Measurements from ENCODE around the gene ALG11.

DNA sequence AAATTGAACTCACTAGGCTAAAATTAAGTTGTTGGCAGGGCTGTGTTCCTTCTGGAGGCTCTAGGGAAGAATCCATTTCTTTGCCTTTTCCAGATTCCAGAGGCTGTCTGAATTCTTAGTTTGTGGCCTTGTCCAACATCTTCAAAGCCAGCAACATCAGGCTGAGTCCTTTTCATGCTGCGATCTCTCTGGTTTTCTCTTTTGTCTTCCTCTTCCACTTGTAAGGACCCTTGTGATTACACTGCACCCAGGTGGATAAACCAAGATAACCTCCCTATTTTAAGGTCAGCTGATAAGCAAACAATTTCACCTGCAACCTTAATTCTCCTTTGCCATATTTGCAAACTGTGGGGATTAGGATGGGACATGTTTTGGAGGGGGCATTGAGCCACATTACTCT is 23.8 kb downstream of the ALG11 start:
- TF ChIP-seq EZH2 (IDR thresholded peaks at IDR 0.05; ENCODE audit: low read length, missing control alignments), result no peak
- TF ChIP-seq, protein P1, sequence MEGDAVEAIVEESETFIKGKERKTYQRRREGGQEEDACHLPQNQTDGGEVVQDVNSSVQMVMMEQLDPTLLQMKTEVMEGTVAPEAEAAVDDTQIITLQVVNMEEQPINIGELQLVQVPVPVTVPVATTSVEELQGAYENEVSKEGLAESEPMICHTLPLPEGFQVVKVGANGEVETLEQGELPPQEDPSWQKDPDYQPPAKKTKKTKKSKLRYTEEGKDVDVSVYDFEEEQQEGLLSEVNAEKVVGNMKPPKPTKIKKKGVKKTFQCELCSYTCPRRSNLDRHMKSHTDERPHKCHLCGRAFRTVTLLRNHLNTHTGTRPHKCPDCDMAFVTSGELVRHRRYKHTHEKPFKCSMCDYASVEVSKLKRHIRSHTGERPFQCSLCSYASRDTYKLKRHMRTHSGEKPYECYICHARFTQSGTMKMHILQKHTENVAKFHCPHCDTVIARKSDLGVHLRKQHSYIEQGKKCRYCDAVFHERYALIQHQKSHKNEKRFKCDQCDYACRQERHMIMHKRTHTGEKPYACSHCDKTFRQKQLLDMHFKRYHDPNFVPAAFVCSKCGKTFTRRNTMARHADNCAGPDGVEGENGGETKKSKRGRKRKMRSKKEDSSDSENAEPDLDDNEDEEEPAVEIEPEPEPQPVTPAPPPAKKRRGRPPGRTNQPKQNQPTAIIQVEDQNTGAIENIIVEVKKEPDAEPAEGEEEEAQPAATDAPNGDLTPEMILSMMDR (conservative IDR thresholded peaks at IDR 0.05 in 1 of 2, IDR thresholded peaks at IDR 0.05 in 1 of 2; ENCODE audit: low read depth in 1 of 2, low read length in 2 of 2), result no peak
